Endothelial cell of umbilical vein (primary cell): ENCODE results near the gene EXOC3. TPM values are rescaled to one million over a fixed set of nuclear protein-coding genes. Genes with fewer than 3 reads are reported as not detected.

Experiments
- BruUV-seq: library from RNA; stranded (reverse); fragments of 400-500 nt; replicated peaks from 2 replicates; lab custom pipeline; 2021; lab: Mats Ljungman, UMichigan
- CTCF ChIA-PET: fragments of 300-600, 350-600 bp; sonication (Branson Sonifier 250); formaldehyde crosslinking; loops from one replicate; lab custom pipeline; 2021; ENCODE audit warnings: antibody characterized with exemption, inconsistent platforms; lab: Charles Lee
- POLR2A ChIA-PET: fragments of 300-600, 350-600 bp; sonication (Branson Sonifier 250); formaldehyde crosslinking; loops from one replicate; lab custom pipeline; 2021; ENCODE audit warnings: antibody characterized with exemption, inconsistent platforms; lab: Charles Lee
- DNase-seq: peaks from one replicate; pipeline ENCODE4 v3.0.0-alpha.2; 2011; ENCODE audit warnings: low read depth, low spot score
- FAIRE-seq: peaks from 2 replicates; lab custom pipeline; 2011; peaks lifted over from hg19 to GRCh38; lab: Jason Lieb, UNC
- H2AFZ ChIP-seq: 2 replicates; pipeline ENCODE4 v1.6.0; 2012; ENCODE audit warnings: low read depth, low read length, control low read depth, inconsistent platforms
- H3K27ac ChIP-seq: 2 replicates; pipeline ENCODE4 v1.5.1; 2011; ENCODE audit warnings: low read depth, mild to moderate bottlenecking, control low read depth, low read length, moderate library complexity; ENCODE audit not compliant: insufficient read depth
- H3K27me3 ChIP-seq, 2 experiments: 2 replicates each; pipeline versions ENCODE4 v1.6.0 to v1.6.1; 2011; ENCODE audit warnings: low read length in 2 of 2, mixed read lengths in 1 of 2; ENCODE audit not compliant: control insufficient read depth in 2 of 2, insufficient read depth in 2 of 2
- H3K36me3 ChIP-seq, 2 experiments: 2 replicates in 1 of 2; 3 replicates in 1 of 2; pipeline ENCODE4 v1.5.1; 2011; ENCODE audit warnings: low read length in 2 of 2, mild to moderate bottlenecking in 1 of 2, moderate library complexity in 1 of 2; ENCODE audit not compliant: control insufficient read depth in 2 of 2, insufficient read depth in 2 of 2; ENCODE audit errors: extremely low read depth in 1 of 2
- H3K4me1 ChIP-seq: 3 replicates; pipeline ENCODE4 v1.5.1; 2011; ENCODE audit warnings: mild to moderate bottlenecking, low read length; ENCODE audit not compliant: control insufficient read depth, insufficient read depth; ENCODE audit errors: extremely low read depth
- H3K4me2 ChIP-seq: 2 replicates; pipeline ENCODE4 v1.6.1; 2011; ENCODE audit warnings: low read length, control low read depth, mixed read lengths; ENCODE audit not compliant: insufficient read depth
- H3K4me3 ChIP-seq, 3 experiments: fragments of 200-600 bp in 1 of 3; sonication (generic), shearing (Covaris generic) in 1 of 3; replicated peaks in 1 of 3; 2 replicates each; pipeline ENCODE4 v1.5.1; 2011 to 2016; ENCODE audit warnings: control low read depth in 3 of 3, low read length in 3 of 3, mild to moderate bottlenecking in 2 of 3, inconsistent platforms in 1 of 3, low read depth in 1 of 3, moderate library complexity in 1 of 3; ENCODE audit not compliant: insufficient read depth in 1 of 3
- H3K79me2 ChIP-seq: 2 replicates; pipeline ENCODE4 v1.6.0; 2012; ENCODE audit warnings: low read length, inconsistent platforms; ENCODE audit not compliant: control insufficient read depth, insufficient read depth
- H3K9ac ChIP-seq: replicated peaks from 2 replicates; pipeline ENCODE3; 2011; ENCODE audit warnings: low read length, control low read depth; ENCODE audit not compliant: insufficient read depth; ENCODE audit errors: extremely low read depth
- H3K9me1 ChIP-seq: replicated peaks from 3 replicates; pipeline ENCODE4 v1.6.0; 2011; ENCODE audit warnings: mild to moderate bottlenecking, low read length; ENCODE audit not compliant: control insufficient read depth, insufficient read depth; ENCODE audit errors: extremely low read depth
- H3K9me3 ChIP-seq: replicated peaks from 2 replicates; pipeline ENCODE4 v1.5.1; 2012; ENCODE audit warnings: low read length, inconsistent platforms; ENCODE audit not compliant: control insufficient read depth, insufficient read depth
- H4K20me1 ChIP-seq: replicated peaks from 2 replicates; pipeline ENCODE3; 2011; ENCODE audit warnings: mild to moderate bottlenecking, low read length; ENCODE audit not compliant: control insufficient read depth, insufficient read depth; ENCODE audit errors: extremely low read depth
- EZH2 ChIP-seq: IDR thresholded peaks from 2 replicates; pipeline ENCODE4 v1.6.1; 2012; ENCODE audit warnings: borderline replicate concordance, low read depth, mild to moderate bottlenecking, moderate library complexity, low read length, inconsistent platforms; ENCODE audit not compliant: severe bottlenecking
- FOS ChIP-seq: IDR thresholded peaks from 2 replicates; pipeline ENCODE4 v1.6.1; 2011; ENCODE audit warnings: mild to moderate bottlenecking, low read length, moderate library complexity, borderline replicate concordance; ENCODE audit not compliant: insufficient read depth
- GATA2 ChIP-seq: IDR thresholded peaks from 2 replicates; pipeline ENCODE4 v1.7.0; 2011; ENCODE audit warnings: low read depth, mild to moderate bottlenecking, moderate library complexity, mixed read lengths, low read length; ENCODE audit not compliant: insufficient read length, insufficient read depth
- JUN ChIP-seq: IDR thresholded peaks from 2 replicates; pipeline ENCODE4 v1.6.1; 2011; ENCODE audit warnings: borderline replicate concordance, low read depth; ENCODE audit not compliant: insufficient read length, insufficient read depth
- MYC ChIP-seq: IDR thresholded peaks from one replicate; pipeline ENCODE4 v1.6.1; 2011; ENCODE audit warnings: mild to moderate bottlenecking, low read depth, low read length
- POLR2A ChIP-seq: IDR thresholded peaks from 2 replicates; pipeline ENCODE4 v1.6.1; 2012; ENCODE audit warnings: low read depth, mild to moderate bottlenecking, control low read depth, low read length
- POLR2AphosphoS5 ChIP-seq: IDR thresholded peaks from 2 replicates; pipeline ENCODE4 v1.6.1; 2012; ENCODE audit warnings: low read depth, mild to moderate bottlenecking, control low read depth, low read length, moderate library complexity; ENCODE audit not compliant: insufficient read depth
- dilution Hi-C: fragments of 300-500 bp; cut with MboI; formaldehyde crosslinking; loops from one replicate; pipeline ENCODE4 v1.15.0; 2019; ENCODE audit warnings: low sequenced_read_pairs; ENCODE audit not compliant: extremely low pct_ligation_motif_present
- intact Hi-C: fragments of 100-400 bp; cut with micrococcal nuclease; formaldehyde crosslinking; loops from one replicate; pipeline ENCODE4 v1.10.0; 2022
- polyA plus RNA-seq, 4 experiments: library from polyadenylated mRNA; depleted of rRNA in 3 of 4; stranded (reverse) in 3 of 4; unstranded in 1 of 4; fragments of >200 nt; gene quantifications; 2 replicates each; pipeline versions ENCODE4 v1.2.1 to v1.2.3, GENCODE V29; 2011 to 2012; ENCODE audit warnings: missing spikeins in 1 of 4
- total RNA-seq: library from RNA; stranded (reverse); gene quantifications from 2 replicates; pipeline ENCODE4 v1.2.3, GENCODE V29; 2021
- TF ChIP-seq, protein P1 (sequence below), 2 donors: IDR thresholded peaks; 1 replicate in 1 of 2; 2 replicates in 1 of 2; pipeline ENCODE4 v1.5.1; 2011; ENCODE audit warnings: low read length in 2 of 2, mild to moderate bottlenecking in 2 of 2, moderate library complexity in 2 of 2, control low read depth in 1 of 2, inconsistent platforms in 1 of 2, low read depth in 1 of 2; ENCODE audit not compliant: insufficient read depth in 1 of 2; ENCODE audit errors: extremely low read depth in 1 of 2

The EXOC3 gene
- total and polyA plus RNA-seq, 2 donors (not counting 3 experiments of a cell fraction or from before 2014, with no cell fraction given), result 26.4 to 52.9 TPM

DNA sequence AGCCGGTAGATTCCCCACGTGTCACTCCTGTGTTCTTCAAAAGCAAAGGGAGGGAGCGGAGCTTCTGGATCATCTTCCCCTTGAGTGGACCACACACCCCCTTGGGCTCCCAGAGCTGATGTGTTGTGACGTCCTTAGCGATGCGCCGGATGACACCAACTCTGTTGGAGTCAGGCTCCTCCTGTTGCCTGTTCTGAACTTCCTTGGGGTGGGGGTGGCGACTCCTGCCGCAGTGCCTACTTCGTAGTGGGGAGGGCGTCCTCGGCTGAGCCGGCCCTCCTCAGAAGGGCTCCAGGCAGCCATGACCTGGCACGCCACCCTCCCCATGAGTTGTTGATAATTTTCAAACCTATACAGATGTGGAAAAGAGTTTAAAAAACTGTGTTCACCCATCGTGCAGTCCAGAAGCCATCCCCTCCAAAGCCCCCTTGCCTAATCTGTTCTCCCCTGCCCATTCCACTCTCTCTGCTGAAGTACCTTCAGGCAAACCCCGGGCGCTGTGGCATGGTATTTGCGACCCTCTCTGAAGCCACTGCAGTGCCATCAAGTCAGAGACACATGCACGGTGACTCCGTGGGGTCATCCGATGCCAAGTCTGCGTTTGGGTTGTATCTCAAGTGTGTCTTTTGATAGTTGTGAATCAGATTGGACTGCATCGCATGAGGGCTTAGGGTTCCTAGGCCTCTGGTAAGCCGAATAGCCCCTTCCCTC lies 16.7 kb downstream of the EXOC3 start:
- POLR2A ChIA-PET, result no interaction called here
- Histone ChIP-seq H3K27me3 (no peaks in the 10 kb centered on the region), H3K9me3 (no peaks in the 10 kb centered on the region), H3K4me2 (no peak overlapping the region), H3K4me3 (no peak overlapping the region), H2AFZ (no peak overlapping the region), H3K9me1 (no peaks in the 10 kb centered on the region), H3K9ac (no peak overlapping the region), H3K79me2 (peaks cover 14% of the 10 kb centered on the region), H3K27ac (no peak overlapping the region), H3K4me1 (no peaks in the 10 kb centered on the region), H4K20me1 (no peaks in the 10 kb centered on the region), H3K36me3 (peaks cover 5 to 39% of the 10 kb centered on the region in 2 experiments)
- no TSS peak for BruUV-seq
- intact Hi-C loops (no loop called here), dilution Hi-C loops (no loop called here)
- FAIRE-seq (no peak), DNase-seq (no peak)
- CTCF ChIA-PET, result no interaction called here
- no peak for TF ChIP-seq JUN
- no peak for TF ChIP-seq POLR2AphosphoS5
- no peak for TF ChIP-seq MYC
- no peak for TF ChIP-seq GATA2
- TF ChIP-seq POLR2A, result no peak
- TF ChIP-seq, protein P1, sequence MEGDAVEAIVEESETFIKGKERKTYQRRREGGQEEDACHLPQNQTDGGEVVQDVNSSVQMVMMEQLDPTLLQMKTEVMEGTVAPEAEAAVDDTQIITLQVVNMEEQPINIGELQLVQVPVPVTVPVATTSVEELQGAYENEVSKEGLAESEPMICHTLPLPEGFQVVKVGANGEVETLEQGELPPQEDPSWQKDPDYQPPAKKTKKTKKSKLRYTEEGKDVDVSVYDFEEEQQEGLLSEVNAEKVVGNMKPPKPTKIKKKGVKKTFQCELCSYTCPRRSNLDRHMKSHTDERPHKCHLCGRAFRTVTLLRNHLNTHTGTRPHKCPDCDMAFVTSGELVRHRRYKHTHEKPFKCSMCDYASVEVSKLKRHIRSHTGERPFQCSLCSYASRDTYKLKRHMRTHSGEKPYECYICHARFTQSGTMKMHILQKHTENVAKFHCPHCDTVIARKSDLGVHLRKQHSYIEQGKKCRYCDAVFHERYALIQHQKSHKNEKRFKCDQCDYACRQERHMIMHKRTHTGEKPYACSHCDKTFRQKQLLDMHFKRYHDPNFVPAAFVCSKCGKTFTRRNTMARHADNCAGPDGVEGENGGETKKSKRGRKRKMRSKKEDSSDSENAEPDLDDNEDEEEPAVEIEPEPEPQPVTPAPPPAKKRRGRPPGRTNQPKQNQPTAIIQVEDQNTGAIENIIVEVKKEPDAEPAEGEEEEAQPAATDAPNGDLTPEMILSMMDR (IDR thresholded peaks at IDR 0.05; ENCODE audit: extremely low read depth in 1 of 2, insufficient read depth in 1 of 2, low read depth in 1 of 2, low read length in 2 of 2), result no peak
- TF ChIP-seq FOS, result no peak
- no peak for TF ChIP-seq EZH2
